ENCODE data around the gene CNTNAP2.

- TF ChIP-seq CTCF (IDR thresholded peaks at IDR 0.05; ENCODE audit: borderline replicate concordance, extremely low read depth, low read length, poor library complexity, severe bottlenecking) (no peak), EZH2 (IDR thresholded peaks at IDR 0.05; ENCODE audit: borderline replicate concordance, low read depth, low read length, severe bottlenecking) (no peak)
These were observed 22.2 kb upstream of the CNTNAP2 start for GRCh38 chr7:146094356-146094755.
